T47D (cell line): ENCODE results near the gene DOK4.

Source experiments
- DNase-seq, 2 experiments: peaks; one replicate each; pipeline versions ENCODE4 v3.0.0 to v3.0.0-alpha.2; 2011 to 2012; ENCODE audit warnings: low read depth in 1 of 2, low spot score in 1 of 2
- JUND ChIP-seq: IDR thresholded peaks from 2 replicates; pipeline ENCODE4 v1.6.1; 2012; ENCODE audit warnings: low read depth
- in situ Hi-C: cut with HindIII; loops from 2 replicates; pipeline ENCODE4 v1.10.0; 2016; ENCODE audit warnings: low sequenced_read_pairs, low pct_unique_long_range_greater_than_20kb

DOK4 gene

DNA sequence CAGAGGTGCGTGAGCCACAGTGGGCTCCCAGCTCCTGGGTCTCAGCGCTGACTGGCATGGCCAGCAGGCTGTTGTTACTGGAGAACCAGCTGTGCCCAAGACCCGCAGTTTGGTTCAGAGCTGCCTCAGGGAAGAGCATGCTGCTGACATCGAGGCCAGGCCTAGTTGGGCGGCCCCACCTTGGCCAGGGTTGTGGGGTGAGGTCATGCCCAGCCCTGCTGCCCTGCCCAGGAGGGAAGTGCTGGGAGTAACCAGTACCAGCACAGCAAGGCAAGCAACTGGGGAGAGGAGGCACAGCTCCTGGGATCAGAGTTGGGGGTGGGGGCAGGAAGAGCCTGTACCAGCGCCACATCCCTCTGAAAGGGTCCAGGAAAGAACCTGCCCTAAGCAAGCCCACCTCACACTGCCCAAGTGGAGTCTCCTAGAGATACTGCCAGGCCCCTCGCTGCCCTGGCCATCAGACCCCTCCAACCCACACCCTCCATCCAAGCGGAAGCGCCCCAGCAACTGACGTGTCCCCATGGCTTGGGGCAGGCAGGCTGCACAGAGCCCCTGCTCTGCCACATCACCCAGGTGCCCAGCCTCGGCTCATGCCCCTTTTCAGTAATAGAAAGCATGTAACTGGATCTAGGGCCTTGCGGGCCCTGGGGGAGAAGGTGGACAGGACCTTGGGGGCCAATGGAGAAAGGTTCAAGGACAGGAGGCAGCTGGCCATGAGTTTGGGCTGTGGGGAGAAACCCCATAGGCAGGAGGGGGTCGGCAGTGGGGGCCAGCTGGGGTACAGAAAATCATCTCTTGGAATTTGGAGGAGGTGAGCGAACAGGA is 990 bp downstream of the DOK4 start:
- no peak for TF ChIP-seq JUND
- in situ Hi-C loops: no loop called here
- DNase-seq: no peak

DNA sequence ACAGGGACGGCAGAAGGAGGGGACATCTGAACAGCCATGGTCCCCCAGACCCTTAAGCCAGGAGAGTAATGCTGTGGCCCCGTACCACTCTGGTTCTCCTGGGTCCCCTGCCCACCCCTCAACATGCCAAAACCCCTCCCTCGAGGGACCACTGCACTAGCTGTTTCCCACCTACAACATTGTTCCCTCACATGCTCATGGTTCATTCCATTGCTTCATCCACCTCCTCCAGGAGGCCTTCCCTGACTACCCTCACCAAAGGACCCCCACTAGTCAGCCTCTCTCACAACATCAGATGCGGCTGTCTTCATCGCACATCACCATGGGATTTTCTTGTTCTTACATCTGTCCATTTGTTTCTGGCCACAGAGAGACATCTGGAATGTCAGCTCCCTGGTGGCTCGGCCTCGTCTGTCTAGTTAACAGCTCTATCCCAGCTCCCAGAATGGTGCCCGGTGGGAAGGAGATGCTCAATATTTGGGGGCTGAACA is 1.7 kb downstream of the DOK4 start:
- DNase-seq: no peak
- no peak for TF ChIP-seq JUND
- in situ Hi-C loops: no loop called here

DNA sequence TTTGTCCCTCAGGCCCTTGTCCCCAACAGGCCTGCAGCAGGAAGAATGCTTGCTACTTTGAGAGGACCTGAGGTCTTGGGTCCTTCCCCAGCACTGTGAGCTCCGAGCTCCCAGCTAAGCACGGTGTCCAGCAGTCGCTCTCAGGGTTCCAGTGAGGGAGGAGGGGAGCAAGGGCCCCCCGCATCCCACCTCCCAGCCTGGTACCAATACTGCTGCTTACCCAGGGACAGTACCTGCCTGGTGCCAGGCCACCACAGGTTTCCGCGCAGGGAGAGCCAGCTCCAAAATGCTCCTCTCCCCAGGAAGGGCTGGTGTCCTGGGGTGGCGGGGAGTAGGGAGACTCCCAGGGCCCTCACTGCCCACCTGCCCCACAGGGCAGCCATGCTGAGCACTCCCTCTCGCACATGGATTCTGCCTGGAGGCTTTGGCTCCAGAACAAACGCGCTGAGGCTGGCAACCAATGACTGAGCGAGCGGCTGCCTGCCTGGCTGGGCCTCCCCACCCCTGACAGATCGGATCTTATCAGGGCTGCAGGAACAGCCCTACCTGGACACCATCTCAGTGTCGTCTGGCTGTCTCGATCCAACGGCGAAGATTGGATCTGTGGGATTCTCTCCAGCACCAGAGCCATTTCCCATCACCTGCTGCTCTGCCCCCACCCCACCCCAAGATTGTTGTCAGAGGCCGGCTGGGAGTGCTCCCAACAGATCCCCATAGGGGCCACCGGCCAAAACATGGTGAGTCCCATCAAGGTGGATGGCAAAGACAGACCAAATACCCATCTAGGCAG is 2.4 kb downstream of the DOK4 start:
- no peak for TF ChIP-seq JUND
- in situ Hi-C loops: no loop called here
- no peak for DNase-seq

DNA sequence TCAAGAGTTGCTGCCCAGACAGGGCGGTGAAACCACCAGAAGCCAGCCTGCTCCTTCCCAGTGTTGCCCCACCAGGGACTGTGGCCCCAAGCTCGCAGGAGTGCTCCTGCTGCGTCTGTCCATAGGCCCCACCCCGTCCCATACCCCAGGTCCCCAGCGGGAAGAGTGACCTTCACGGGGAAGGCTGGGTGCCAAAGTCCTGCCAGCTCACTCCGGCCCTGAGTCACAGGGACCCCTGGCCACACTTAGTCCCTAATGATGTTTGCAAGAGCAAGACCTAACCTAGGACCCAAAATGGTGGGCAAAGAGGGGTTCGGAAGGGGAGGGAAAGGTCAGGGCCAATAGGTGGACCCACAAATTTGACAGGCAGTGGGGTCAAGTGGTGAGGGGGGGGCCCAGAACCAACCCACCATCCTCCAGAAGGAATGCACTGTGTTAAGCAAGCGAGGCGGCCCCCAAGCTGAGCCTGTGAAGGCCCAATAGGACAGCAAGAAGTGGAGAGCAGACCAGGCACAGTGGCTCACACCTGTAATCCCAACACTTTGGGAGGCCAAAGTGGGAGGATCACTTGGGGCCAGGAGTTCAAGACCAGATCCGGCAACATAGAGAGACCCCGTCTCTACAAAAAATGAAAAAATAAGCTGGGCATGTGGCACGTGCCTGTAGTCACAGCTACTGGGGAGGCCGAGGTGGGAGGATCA is 3.3 kb downstream of the DOK4 start:
- DNase-seq: no peak
- TF ChIP-seq JUND: no peak
- in situ Hi-C loops: no loop called here

DNA sequence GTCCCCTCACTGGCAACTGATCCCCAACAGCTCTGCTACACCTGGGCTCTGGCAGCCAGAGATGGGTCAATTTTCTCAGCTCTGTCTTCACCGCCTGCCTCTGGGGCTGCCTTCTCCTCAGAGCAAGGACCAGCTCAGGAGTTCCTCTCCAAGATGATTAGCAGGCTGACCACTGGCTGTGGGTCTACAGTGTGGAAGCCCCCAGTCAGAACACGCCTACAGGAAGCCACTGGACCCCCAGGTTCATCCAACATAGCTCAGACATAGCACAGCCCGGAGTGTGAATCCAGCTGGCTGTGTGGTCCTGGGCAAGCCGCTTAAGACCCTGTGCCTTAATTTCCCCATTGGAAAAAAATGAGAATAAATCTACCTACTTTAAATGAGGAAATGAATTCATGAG is 4.9 kb downstream of the DOK4 start:
- DNase-seq: no peak
- no peak for TF ChIP-seq JUND
- in situ Hi-C loops: no loop called here

DNA sequence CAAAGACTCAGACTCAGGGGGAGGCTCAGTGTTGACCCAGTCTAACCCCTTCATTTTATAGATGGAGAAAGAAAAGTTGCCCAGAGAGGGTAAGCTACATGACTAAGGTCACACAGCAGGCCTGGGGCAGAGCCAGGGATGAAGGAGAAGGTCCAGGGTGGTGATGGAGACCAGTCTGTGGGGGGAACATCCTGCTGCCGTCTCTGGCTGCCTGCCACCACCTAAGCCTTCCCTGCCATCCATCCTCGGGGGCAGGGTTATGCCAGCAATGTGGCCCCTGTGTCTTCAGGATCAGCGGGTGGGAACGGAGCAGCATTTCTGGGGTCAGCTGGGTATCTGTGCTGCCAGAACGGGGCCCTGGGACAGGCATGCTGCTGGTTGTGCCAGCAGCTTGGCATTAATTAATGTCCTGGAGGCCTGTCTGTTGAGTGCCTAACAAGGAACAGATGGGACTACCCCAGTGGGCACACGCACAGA is 5.5 kb downstream of the DOK4 start:
- no peak for DNase-seq
- TF ChIP-seq JUND: no peak
- in situ Hi-C loops: no loop called here

DNA sequence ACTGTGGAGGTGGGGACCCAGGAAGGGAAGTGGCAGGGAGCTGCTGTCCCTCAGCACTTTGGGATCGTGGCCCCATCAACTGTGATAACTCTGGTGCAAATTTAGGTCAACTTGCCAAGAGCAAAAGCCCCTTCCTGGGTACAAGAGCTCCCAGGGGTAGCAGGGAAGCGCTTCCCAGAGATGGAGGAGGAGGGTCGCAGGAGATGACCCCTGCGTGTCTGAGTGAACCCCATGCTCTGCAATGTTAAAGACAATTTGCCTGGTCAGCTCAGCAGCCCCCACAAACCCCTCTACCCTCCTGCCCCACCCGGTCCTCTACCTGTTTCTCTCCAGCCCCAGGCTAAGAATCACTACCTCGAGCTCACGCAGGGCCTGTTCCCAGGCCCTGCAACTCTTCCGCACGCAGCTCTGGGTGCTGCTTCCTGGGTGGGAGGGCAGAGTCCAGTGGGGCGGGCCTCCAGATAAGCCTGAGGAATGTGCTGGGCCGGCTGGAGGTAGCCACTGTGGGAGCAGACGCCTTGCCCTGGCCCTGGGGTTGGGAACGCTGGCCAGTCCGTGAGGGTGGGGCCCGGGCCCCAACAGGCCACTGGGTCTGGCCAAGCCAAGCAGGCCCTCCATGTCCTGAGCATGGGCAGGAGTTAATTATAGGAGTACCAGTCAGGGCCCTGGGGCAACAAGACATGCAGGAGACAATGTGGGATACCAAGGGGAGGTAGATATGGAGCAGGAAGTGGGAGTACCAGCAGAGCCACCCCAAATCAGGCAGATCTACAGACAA is 6.1 kb downstream of the DOK4 start:
- no peak for TF ChIP-seq JUND
- DNase-seq: no peak
- in situ Hi-C loops: no loop called here

DNA sequence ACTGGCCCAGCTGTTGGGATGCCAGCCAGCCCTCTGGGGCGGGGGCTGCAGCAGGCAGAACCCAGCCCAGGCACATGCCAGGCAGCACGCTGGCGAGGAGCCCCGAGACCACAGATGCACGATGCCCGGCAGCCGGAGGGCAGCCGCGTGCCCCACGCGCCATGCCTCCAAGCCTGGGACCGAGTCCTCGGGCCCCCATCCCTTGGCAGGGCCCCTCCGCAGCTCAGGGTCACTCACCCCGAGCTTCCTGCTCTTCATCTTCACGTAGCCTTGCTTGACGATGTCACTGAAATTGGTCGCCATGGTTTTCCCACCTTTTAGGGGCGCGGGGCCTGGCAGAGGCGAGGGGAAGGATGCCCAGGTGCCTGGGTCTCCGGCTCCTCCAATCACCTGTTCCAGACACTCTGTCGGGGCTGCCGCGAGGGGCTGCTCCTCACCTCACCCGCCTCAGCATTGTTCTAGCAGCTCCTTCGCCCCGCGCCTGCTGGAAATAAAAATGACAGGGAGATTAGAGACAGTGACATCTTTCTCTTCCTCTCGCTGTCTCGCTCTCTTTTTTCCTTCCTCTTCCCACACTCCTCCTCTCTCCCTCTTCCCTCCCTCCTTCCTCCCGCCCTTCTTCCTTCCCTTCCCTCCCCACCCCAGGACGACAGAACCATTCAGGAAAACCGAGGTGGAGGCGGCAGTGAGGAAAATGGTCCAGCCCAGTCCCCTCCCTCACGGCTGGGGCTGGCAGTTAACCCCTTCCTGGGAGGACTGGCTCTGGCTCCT is 6.9 kb downstream of the DOK4 start:
- peak in 1 of 2 experiments; percentile 72 for DNase-seq
- no peak for TF ChIP-seq JUND
- in situ Hi-C loops: no loop called here

DNA sequence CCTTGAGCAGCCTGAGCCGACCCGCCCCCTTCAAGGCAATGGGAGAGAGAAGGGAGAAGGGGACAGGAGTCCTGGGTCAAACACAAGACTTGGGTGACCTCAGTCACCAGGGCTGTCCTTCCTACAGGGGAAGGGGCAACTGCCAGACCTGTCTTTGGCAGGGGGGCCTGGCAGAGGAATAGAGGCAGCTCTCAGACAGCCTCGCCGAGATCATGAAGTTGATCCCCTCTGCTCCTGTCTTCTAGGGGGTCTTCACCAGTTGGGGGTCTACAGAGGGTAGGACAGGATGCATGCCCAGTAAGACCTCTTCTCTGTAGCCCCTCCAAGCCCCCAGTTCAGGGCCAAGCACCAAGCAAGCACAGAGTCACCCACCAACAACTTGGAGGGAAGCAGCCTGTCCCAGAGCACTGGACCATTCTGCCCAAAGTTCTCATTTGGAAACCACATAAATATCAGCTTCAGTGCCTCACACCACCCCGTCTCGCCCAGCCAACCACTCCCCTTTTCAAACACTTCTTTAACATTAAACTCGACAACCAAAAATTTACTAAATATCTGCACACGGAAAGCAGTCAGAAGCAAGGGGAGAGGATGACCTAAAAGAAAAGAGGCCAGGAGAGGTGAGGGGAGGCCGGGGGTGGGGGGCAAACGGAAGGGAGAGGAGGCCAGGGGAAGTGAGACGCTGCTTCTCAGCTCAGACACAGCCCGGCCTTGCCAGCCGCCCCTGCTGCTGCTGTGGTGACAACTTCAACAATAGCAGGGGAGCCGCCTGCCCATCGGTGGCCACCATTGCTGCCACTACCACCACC is 7.7 kb downstream of the DOK4 start:
- DNase-seq: no peak
- in situ Hi-C loops: no loop called here
- TF ChIP-seq JUND: no peak

DNA sequence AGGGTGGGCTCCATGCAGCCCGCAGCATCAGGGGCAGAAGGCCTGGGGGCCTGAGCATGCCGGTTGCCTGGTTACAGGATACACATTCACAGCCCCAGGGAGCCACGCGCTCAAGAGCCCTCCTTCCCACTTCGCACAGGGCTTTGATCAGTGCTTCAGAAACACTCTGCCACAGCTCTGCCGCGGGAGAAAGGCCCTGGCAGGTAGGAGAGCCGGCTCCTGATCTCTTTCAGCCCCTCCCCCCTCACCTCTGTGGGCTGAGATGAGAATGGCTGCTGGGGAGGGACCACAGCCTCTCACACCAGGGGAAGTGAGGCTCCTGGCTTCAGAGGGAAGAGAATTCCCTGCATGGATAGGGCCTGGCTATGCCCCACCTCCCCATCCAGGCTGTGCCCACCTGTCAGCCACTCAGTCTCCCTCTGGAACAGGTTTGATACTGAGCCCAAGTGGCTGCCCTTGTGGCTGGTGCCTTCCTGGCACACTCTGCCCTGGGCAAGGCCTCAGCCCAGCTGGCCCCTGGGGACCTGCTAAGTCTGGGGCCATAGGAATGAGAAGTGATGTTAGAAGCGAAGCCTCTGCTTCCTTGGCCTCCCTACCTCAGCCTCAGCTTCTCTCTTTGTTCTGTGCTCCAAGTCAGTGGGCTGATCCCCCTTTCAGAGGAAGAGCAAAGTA is 8.6 kb downstream of the DOK4 start:
- in situ Hi-C loops: no loop called here
- no peak for TF ChIP-seq JUND
- no peak for DNase-seq
